Measurements from ENCODE around the gene EDC4.

GRCh38 chr16:67864594-67864993 is 8.3 kb upstream of the EDC4 start:
- TF ChIP-seq CTCF (IDR thresholded peaks at IDR 0.05): no peak
- TF ChIP-seq POLR2A (IDR thresholded peaks at IDR 0.05): no peak
- no peak for TF ChIP-seq EP300 (IDR thresholded peaks at IDR 0.05)

Measured in tibial nerve (tissue), 4 donors.